Measurements from ENCODE around the gene PPT1. TPM values are rescaled to one million over a fixed set of nuclear protein-coding genes. Genes with fewer than 3 reads are reported as not detected.

Gene PPT1
- total and polyA plus RNA-seq, 4 donors: 73.2 to 152 (median 125) TPM

GRCh38 chr1:40105028-40105427 is 8.0 kb upstream of the PPT1 start:
- 87 to 91% methylated on average over 1 of the region's 1 CpG for WGBS, 2 donors
- H3K4me3 ChIP-seq: no peak overlapping the region
- H3K4me1 ChIP-seq (ENCODE audit: control insufficient read depth in 5 of 5, insufficient read depth in 5 of 5, low read length in 5 of 5): no peaks in the 10 kb centered on the region

GRCh38 chr1:40102896-40103295 is 5.8 kb upstream of the PPT1 start:
- no peak overlapping the region for H3K4me3 ChIP-seq
- no peak overlapping the region for H3K27ac ChIP-seq (ENCODE audit: low read depth in 1 of 2, low read length in 1 of 2)
- no peaks in the 10 kb centered on the region for H3K36me3 ChIP-seq (ENCODE audit: control insufficient read depth in 4 of 4, insufficient read depth in 4 of 4, low read length in 4 of 4)
- peaks cover 0 to 3% (median 0%) of the 10 kb centered on the region in 3 donors for H3K27me3 ChIP-seq (ENCODE audit: control insufficient read depth in 3 of 3, insufficient read depth in 3 of 3, low read length in 2 of 3)
- no peak for DNase-seq
- no peak for ATAC-seq (ENCODE audit: insufficient read depth, low FRiP score)
- peaks cover 0 to 6% (median 2%) of the 10 kb centered on the region in 4 donors for H3K9me3 ChIP-seq (ENCODE audit: control insufficient read depth in 4 of 4, insufficient read depth in 3 of 4, low read length in 3 of 4)
- H3K9ac ChIP-seq (ENCODE audit: insufficient read depth in 1 of 2, low read length in 2 of 2): no peak overlapping the region
- H3K4me1 ChIP-seq (ENCODE audit: control insufficient read depth in 5 of 5, insufficient read depth in 5 of 5, low read length in 5 of 5): no peaks in the 10 kb centered on the region
- WGBS, 2 donors: 89 to 98% methylated on average over 3 of the region's 3 CpGs
- TF ChIP-seq CTCF (IDR thresholded peaks at IDR 0.05; ENCODE audit: control extremely low read depth, extremely low read depth): no peak

More at GRCh38 chr1:40105028-40105427, 8.0 kb upstream of the PPT1 start:
- DNase-seq (no peak), ATAC-seq (ENCODE audit: insufficient read depth, low FRiP score) (no peak)
- peaks cover 0 to 7% (median 3%) of the 10 kb centered on the region in 4 donors for H3K9me3 ChIP-seq (ENCODE audit: control insufficient read depth in 4 of 4, insufficient read depth in 3 of 4, low read length in 3 of 4)
- no peak overlapping the region for H3K9ac ChIP-seq (ENCODE audit: insufficient read depth in 1 of 2, low read length in 2 of 2)
- H3K27ac ChIP-seq (ENCODE audit: low read depth in 1 of 2, low read length in 1 of 2): no peak overlapping the region
- no peak for TF ChIP-seq CTCF (IDR thresholded peaks at IDR 0.05; ENCODE audit: control extremely low read depth, extremely low read depth)
- H3K27me3 ChIP-seq (ENCODE audit: control insufficient read depth in 3 of 3, insufficient read depth in 3 of 3, low read length in 2 of 3): peaks cover 0 to 3% (median 0%) of the 10 kb centered on the region in 3 donors
- H3K36me3 ChIP-seq (ENCODE audit: control insufficient read depth in 4 of 4, insufficient read depth in 4 of 4, low read length in 4 of 4): no peaks in the 10 kb centered on the region

- 59 to 86% methylated on average over 1 of the region's 1 CpG for WGBS, 2 donors
- ATAC-seq (ENCODE audit: insufficient read depth, low FRiP score) (no peak), DNase-seq (no peak)
- Histone ChIP-seq H3K9ac (ENCODE audit: insufficient read depth in 1 of 2, low read length in 2 of 2) (no peak overlapping the region), H3K27me3 (ENCODE audit: control insufficient read depth in 3 of 3, insufficient read depth in 3 of 3, low read length in 2 of 3) (peaks cover 0 to 3% (median 0%) of the 10 kb centered on the region in 3 donors), H3K36me3 (ENCODE audit: control insufficient read depth in 4 of 4, insufficient read depth in 4 of 4, low read length in 4 of 4) (no peaks in the 10 kb centered on the region), H3K9me3 (ENCODE audit: control insufficient read depth in 4 of 4, insufficient read depth in 3 of 4, low read length in 3 of 4) (peaks cover 0 to 4% (median 2%) of the 10 kb centered on the region in 4 donors), H3K27ac (ENCODE audit: low read depth in 1 of 2, low read length in 1 of 2) (no peak overlapping the region), H3K4me1 (ENCODE audit: control insufficient read depth in 5 of 5, insufficient read depth in 5 of 5, low read length in 5 of 5) (peaks cover 0 to 4% (median 0%) of the 10 kb centered on the region in 5 donors), H3K4me3 (no peak overlapping the region)
- TF ChIP-seq CTCF (IDR thresholded peaks at IDR 0.05; ENCODE audit: control extremely low read depth, extremely low read depth): no peak
Measured at GRCh38 chr1:40102038-40102437, 5.0 kb upstream of the PPT1 start.

- DNase-seq (no peak), ATAC-seq (ENCODE audit: insufficient read depth, low FRiP score) (peak; percentile 14)
- H3K27ac ChIP-seq (ENCODE audit: low read depth in 1 of 2, low read length in 1 of 2): peak overlapping the region in 1 of 2 donors; percentile 63
- peak overlapping the region; percentile 52 to 67 for H3K9ac ChIP-seq (ENCODE audit: insufficient read depth in 1 of 2, low read length in 2 of 2)
- no peak for TF ChIP-seq CTCF (IDR thresholded peaks at IDR 0.05; ENCODE audit: control extremely low read depth, extremely low read depth)
- peak overlapping the region; percentile 50 for H3K4me3 ChIP-seq
- H3K4me1 ChIP-seq (ENCODE audit: control insufficient read depth in 5 of 5, insufficient read depth in 5 of 5, low read length in 5 of 5): peaks cover 0 to 8% (median 0%) of the 10 kb centered on the region in 5 donors
- peaks cover 0 to 6% (median 3%) of the 10 kb centered on the region in 4 donors for H3K36me3 ChIP-seq (ENCODE audit: control insufficient read depth in 4 of 4, insufficient read depth in 4 of 4, low read length in 4 of 4)
- H3K9me3 ChIP-seq (ENCODE audit: control insufficient read depth in 4 of 4, insufficient read depth in 3 of 4, low read length in 3 of 4): no peaks in the 10 kb centered on the region
- WGBS, 2 donors: 10 to 12% methylated on average over 9 of the region's 9 CpGs
- H3K27me3 ChIP-seq (ENCODE audit: control insufficient read depth in 3 of 3, insufficient read depth in 3 of 3, low read length in 2 of 3): no peaks in the 10 kb centered on the region
Measured at GRCh38 chr1:40096646-40096976, 441 bp downstream of the PPT1 start.

Measured in lung (tissue), 12 donors.